Effector memory CD4-positive, alpha-beta T cell (primary cell): ENCODE measurements around the gene TPP2.

Source experiments
- DNase-seq, 3 donors: peaks; one replicate each; pipeline ENCODE4 v3.0.0-alpha.2; 2020
- H3K27ac ChIP-seq: 2 replicates; pipeline ENCODE4 v1.7.0; 2013; ENCODE audit warnings: mild to moderate bottlenecking, low read length, moderate library complexity; ENCODE audit not compliant: insufficient read depth, poor library complexity, severe bottlenecking
- H3K27me3 ChIP-seq: replicated peaks from 2 replicates; pipeline ENCODE4 v1.7.0; 2013; ENCODE audit warnings: mild to moderate bottlenecking, low read length; ENCODE audit not compliant: insufficient read depth, control insufficient read depth, poor library complexity, severe bottlenecking
- H3K36me3 ChIP-seq: 2 replicates; pipeline ENCODE4 v1.7.0; 2013; ENCODE audit warnings: mild to moderate bottlenecking, low read length, moderate library complexity; ENCODE audit not compliant: control insufficient read depth, insufficient read depth
- H3K4me1 ChIP-seq: 2 replicates; pipeline ENCODE4 v1.7.0; 2013; ENCODE audit warnings: low read length, mild to moderate bottlenecking; ENCODE audit not compliant: control insufficient read depth, insufficient read depth, poor library complexity, severe bottlenecking
- H3K4me3 ChIP-seq: 2 replicates; pipeline ENCODE4 v1.7.0; 2013; ENCODE audit warnings: low read length, low read depth, mild to moderate bottlenecking; ENCODE audit not compliant: insufficient read depth, poor library complexity, severe bottlenecking
- H3K9me3 ChIP-seq: 2 replicates; pipeline ENCODE4 v1.7.0; 2013; ENCODE audit warnings: mild to moderate bottlenecking, low read length, moderate library complexity; ENCODE audit not compliant: control insufficient read depth

Gene TPP2

GRCh38 chr13:102686024-102686423, 89.2 kb downstream of the TPP2 start:
- Histone ChIP-seq H3K36me3 (no peaks in the 10 kb centered on the region), H3K4me1 (peaks cover 6% of the 10 kb centered on the region), H3K27ac (no peak overlapping the region), H3K27me3 (no peaks in the 10 kb centered on the region), H3K4me3 (no peak overlapping the region), H3K9me3 (no peaks in the 10 kb centered on the region)
- DNase-seq: no peak

GRCh38 chr13:102687520-102687919, 90.7 kb downstream of the TPP2 start:
- Histone ChIP-seq H3K9me3 (no peaks in the 10 kb centered on the region), H3K36me3 (no peaks in the 10 kb centered on the region), H3K27ac (no peak overlapping the region), H3K4me1 (peaks cover 6% of the 10 kb centered on the region), H3K27me3 (no peaks in the 10 kb centered on the region), H3K4me3 (no peak overlapping the region)
- no peak for DNase-seq

GRCh38 chr13:102688306-102688973, 91.7 kb downstream of the TPP2 start:
- Histone ChIP-seq H3K36me3 (no peaks in the 10 kb centered on the region), H3K9me3 (no peaks in the 10 kb centered on the region), H3K4me1 (peaks cover 6% of the 10 kb centered on the region), H3K27ac (no peak overlapping the region), H3K27me3 (no peaks in the 10 kb centered on the region), H3K4me3 (no peak overlapping the region)
- no peak for DNase-seq

GRCh38 chr13:102690883-102691282, 94.1 kb downstream of the TPP2 start:
- Histone ChIP-seq H3K27me3 (no peaks in the 10 kb centered on the region), H3K4me1 (peaks cover 6% of the 10 kb centered on the region), H3K4me3 (no peak overlapping the region), H3K36me3 (no peaks in the 10 kb centered on the region), H3K9me3 (no peaks in the 10 kb centered on the region), H3K27ac (no peak overlapping the region)
- no peak for DNase-seq

- H3K4me3 ChIP-seq: no peak overlapping the region
- no peak for DNase-seq
- no peaks in the 10 kb centered on the region for H3K9me3 ChIP-seq
- H3K27ac ChIP-seq: no peak overlapping the region
- H3K27me3 ChIP-seq: no peaks in the 10 kb centered on the region
- no peaks in the 10 kb centered on the region for H3K4me1 ChIP-seq
- H3K36me3 ChIP-seq: no peaks in the 10 kb centered on the region
These were observed 95.7 kb downstream of the TPP2 start for GRCh38 chr13:102692491-102692826.

- no peak for DNase-seq
- Histone ChIP-seq H3K4me1 (no peaks in the 10 kb centered on the region), H3K9me3 (no peaks in the 10 kb centered on the region), H3K27me3 (no peaks in the 10 kb centered on the region), H3K4me3 (no peak overlapping the region), H3K27ac (no peak overlapping the region), H3K36me3 (no peaks in the 10 kb centered on the region)
These were observed 96.5 kb downstream of the TPP2 start for GRCh38 chr13:102693250-102693649.

- Histone ChIP-seq H3K27me3 (no peaks in the 10 kb centered on the region), H3K4me3 (no peak overlapping the region), H3K36me3 (no peaks in the 10 kb centered on the region), H3K9me3 (no peaks in the 10 kb centered on the region), H3K27ac (no peak overlapping the region), H3K4me1 (no peaks in the 10 kb centered on the region)
- DNase-seq: no peak
These were observed 97.0 kb downstream of the TPP2 start for GRCh38 chr13:102693776-102694175.

GRCh38 chr13:102694937-102695336, 98.2 kb downstream of the TPP2 start, which contains the start of gene METTL21C:
Gene METTL21C, minus strand, starts transcription at chr13:102695044. Its CDS starts 546 bp downstream, at chr13:102694498.
- Histone ChIP-seq H3K4me1 (no peaks in the 10 kb centered on the region), H3K27ac (no peak within 1 kb of the TSS), H3K4me3 (no peak within 1 kb of the TSS), H3K36me3 (no peaks in the 10 kb centered on the region), H3K27me3 (no peaks in the 10 kb centered on the region), H3K9me3 (no peaks in the 10 kb centered on the region)
- DNase-seq: no peak

- DNase-seq: no peak
- Histone ChIP-seq H3K9me3 (no peaks in the 10 kb centered on the region), H3K4me1 (no peaks in the 10 kb centered on the region), H3K4me3 (no peak overlapping the region), H3K27me3 (no peaks in the 10 kb centered on the region), H3K36me3 (no peaks in the 10 kb centered on the region), H3K27ac (no peak overlapping the region)
These were observed 99.7 kb downstream of the TPP2 start for GRCh38 chr13:102696465-102696864.

- Histone ChIP-seq H3K4me3 (no peak overlapping the region), H3K36me3 (no peaks in the 10 kb centered on the region), H3K4me1 (no peaks in the 10 kb centered on the region), H3K9me3 (no peaks in the 10 kb centered on the region), H3K27me3 (no peaks in the 10 kb centered on the region), H3K27ac (no peak overlapping the region)
- no peak for DNase-seq
These were observed 100.5 kb downstream of the TPP2 start for GRCh38 chr13:102697264-102697663.
